Ectodermal cell (in vitro differentiated cells): ENCODE measurements around the gene CENPU.
"Not testable (repeated sequence)": the region's sequence is repeated elsewhere in the genome, so short reads cannot be mapped to it uniquely, and the experiment has no call there.

ENCODE experiments used
- H3K27ac ChIP-seq: 2 replicates; pipeline ENCODE4 v1.7.0; 2013; ENCODE audit warnings: mild to moderate bottlenecking, low read depth, low read length; ENCODE audit not compliant: insufficient read depth, poor library complexity, severe bottlenecking
- H3K27me3 ChIP-seq: 2 replicates; pipeline ENCODE4 v1.7.0; 2013; ENCODE audit warnings: mild to moderate bottlenecking, low read length; ENCODE audit not compliant: insufficient read depth, control insufficient read depth, poor library complexity, severe bottlenecking
- H3K36me3 ChIP-seq: one replicate; pipeline ENCODE4 v1.7.0; 2013; ENCODE audit warnings: low read length; ENCODE audit not compliant: control insufficient read depth, insufficient read depth
- H3K4me1 ChIP-seq: one replicate; pipeline ENCODE4 v1.7.0; 2013; ENCODE audit warnings: low read length; ENCODE audit not compliant: control insufficient read depth, insufficient read depth
- H3K4me3 ChIP-seq: 2 replicates; pipeline ENCODE4 v1.7.0; 2013; ENCODE audit warnings: low read depth, low read length, control low read depth; ENCODE audit not compliant: insufficient read depth
- H3K9me3 ChIP-seq: 2 replicates; pipeline ENCODE4 v1.7.0; 2013; ENCODE audit warnings: mild to moderate bottlenecking, low read length, moderate library complexity; ENCODE audit not compliant: control insufficient read depth
- WGBS, 2 experiments: methylation state at CpG; one replicate each; pipeline ENCODE4 v1.1.7; 2013; ENCODE audit warnings: missing lambda C conversion rate in 2 of 2; 5-methylcytosine and 5-hydroxymethylcytosine counted together

The CENPU gene

DNA sequence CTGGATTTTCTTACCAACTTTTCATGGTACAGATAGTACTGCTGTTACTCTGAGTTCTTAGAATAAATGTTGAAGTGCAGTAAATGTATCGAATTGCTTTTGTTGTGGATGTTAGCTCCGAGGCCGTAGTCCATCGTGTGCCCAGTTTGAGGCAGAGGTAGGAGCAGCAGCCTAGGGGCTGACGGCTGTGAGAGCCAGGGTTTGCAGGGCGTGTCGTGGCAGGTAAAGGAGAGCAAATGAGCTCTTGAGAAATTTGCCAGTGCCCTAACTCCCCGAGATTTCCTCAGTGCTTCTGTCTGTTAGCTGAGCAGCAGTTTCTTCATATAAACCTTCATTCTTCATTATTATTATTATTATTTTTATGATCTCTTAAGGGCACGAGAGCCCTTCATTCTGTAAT, 62.8 kb downstream of the CENPU start:
- H3K36me3 ChIP-seq: peaks cover 6% of the 10 kb centered on the region
- H3K4me3 ChIP-seq: no peak overlapping the region
- H3K9me3 ChIP-seq: no peaks in the 10 kb centered on the region
- no peak overlapping the region for H3K27ac ChIP-seq
- 92 to 93% methylated on average over 9 of the region's 9 CpGs for WGBS, 2 experiments
- no peaks in the 10 kb centered on the region for H3K4me1 ChIP-seq
- no peaks in the 10 kb centered on the region for H3K27me3 ChIP-seq

DNA sequence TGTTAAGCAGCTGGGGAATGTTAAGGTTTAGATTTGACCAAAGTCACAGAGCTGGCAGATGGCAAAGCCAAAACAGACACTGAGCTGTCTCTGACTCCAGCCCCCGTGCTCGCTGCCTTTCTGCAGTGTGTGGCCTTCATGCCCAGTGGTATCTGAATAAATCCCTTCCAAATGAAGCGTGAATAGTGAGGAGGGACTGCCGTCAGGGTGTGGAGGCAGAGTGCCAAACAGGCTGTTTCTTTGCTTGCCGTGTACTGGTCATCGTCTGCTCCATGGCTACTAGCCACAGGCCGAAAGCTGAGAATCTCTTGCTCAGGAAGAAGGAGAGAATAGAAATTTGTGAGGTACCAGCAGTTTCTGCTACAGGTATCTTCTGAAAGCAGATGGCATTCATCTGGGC, 64.6 kb downstream of the CENPU start:
- peaks cover 5% of the 10 kb centered on the region for H3K36me3 ChIP-seq

DNA sequence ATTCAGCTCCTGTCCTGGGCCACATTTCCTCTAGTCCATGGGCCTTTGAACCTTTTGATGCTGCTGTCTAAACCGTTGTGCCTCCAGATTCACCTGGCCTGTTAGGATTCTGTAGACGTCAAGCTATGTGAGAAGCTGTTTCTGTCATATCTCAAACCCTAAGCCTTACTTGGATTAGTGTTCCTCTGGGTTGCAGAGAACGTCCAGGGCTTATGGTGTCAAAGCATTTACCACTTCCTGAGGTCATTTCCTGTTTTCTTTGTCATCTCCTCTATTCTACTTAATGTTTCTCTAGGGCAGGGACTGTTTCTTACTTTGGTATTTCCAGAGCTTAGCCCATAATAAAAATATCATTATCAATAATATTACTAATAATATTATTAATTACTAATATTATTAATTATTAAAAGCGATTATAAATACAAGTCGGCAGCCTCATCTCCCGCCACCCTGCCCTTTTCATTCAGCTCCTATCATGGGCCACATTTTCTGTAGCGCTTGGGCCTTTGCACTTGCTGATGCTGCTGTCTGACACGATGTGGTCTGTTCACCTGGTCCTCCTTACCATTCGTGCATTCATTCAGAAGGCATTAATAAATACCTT, 65.3 kb downstream of the CENPU start:
- WGBS, 2 experiments: 91 to 92% methylated on average over 9 of the region's 9 CpGs
- no peak overlapping the region for H3K27ac ChIP-seq
- peaks cover 5% of the 10 kb centered on the region for H3K36me3 ChIP-seq
- H3K4me3 ChIP-seq: no peak overlapping the region
- no peaks in the 10 kb centered on the region for H3K4me1 ChIP-seq
- H3K27me3 ChIP-seq: no peaks in the 10 kb centered on the region
- H3K9me3 ChIP-seq: no peaks in the 10 kb centered on the region

More for the DNA sequence above, 64.6 kb downstream of the CENPU start:
- Histone ChIP-seq H3K27ac (no peak overlapping the region), H3K9me3 (no peaks in the 10 kb centered on the region), H3K4me3 (no peak overlapping the region), H3K4me1 (no peaks in the 10 kb centered on the region), H3K27me3 (no peaks in the 10 kb centered on the region)
- 92 to 94% methylated on average over 7 of the region's 7 CpGs for WGBS, 2 experiments

DNA sequence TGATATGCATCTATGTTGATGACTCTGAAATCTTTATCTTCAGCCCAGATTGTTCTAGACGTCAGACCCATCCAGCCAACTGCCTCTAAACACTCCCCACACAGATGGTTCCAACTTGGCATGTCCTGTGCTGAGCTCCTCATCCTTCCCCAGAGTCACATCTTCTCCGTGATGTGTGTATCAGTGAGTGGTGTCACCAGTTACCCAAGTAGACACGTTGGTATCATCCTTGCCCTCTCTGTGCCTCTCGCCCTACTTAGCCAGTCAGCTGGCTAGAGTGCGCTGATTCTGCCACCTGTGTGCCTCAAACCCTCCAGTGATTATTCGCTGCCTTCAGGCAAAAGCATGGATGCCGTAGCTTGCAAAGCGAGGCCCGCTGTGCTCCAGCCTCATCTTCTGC, 65.8 kb downstream of the CENPU start:
- 93 to 94% methylated on average over 9 of the region's 9 CpGs for WGBS, 2 experiments
- no peaks in the 10 kb centered on the region for H3K27me3 ChIP-seq
- no peaks in the 10 kb centered on the region for H3K9me3 ChIP-seq
- H3K4me1 ChIP-seq: no peaks in the 10 kb centered on the region
- no peak overlapping the region for H3K27ac ChIP-seq
- H3K4me3 ChIP-seq: no peak overlapping the region
- H3K36me3 ChIP-seq: peaks cover 5% of the 10 kb centered on the region

DNA sequence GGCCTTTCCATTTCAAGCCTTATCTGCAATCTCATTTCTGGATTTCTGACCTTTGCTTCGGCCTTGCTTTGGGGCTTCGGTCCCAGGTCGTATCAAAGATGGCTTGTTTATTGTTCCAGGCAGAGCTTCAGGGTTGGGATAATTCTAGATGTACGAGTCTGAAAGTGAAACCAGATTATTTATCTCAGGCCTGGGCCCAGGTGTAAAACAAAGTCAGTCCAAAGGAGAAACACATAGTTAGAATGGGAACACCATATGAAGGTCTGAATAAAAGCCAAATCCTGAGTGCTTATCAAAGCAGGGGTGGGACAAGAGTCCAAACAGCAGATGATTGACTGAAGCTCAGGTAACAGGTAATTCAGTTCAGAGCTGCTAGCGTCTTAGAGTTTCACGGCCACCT, 67.2 kb downstream of the CENPU start:
- Histone ChIP-seq H3K9me3 (no peaks in the 10 kb centered on the region), H3K4me3 (no peak overlapping the region), H3K27me3 (no peaks in the 10 kb centered on the region), H3K36me3 (peaks cover 5% of the 10 kb centered on the region), H3K4me1 (no peaks in the 10 kb centered on the region), H3K27ac (no peak overlapping the region)
- 93 to 96% methylated on average over 6 of the region's 6 CpGs for WGBS, 2 experiments

DNA sequence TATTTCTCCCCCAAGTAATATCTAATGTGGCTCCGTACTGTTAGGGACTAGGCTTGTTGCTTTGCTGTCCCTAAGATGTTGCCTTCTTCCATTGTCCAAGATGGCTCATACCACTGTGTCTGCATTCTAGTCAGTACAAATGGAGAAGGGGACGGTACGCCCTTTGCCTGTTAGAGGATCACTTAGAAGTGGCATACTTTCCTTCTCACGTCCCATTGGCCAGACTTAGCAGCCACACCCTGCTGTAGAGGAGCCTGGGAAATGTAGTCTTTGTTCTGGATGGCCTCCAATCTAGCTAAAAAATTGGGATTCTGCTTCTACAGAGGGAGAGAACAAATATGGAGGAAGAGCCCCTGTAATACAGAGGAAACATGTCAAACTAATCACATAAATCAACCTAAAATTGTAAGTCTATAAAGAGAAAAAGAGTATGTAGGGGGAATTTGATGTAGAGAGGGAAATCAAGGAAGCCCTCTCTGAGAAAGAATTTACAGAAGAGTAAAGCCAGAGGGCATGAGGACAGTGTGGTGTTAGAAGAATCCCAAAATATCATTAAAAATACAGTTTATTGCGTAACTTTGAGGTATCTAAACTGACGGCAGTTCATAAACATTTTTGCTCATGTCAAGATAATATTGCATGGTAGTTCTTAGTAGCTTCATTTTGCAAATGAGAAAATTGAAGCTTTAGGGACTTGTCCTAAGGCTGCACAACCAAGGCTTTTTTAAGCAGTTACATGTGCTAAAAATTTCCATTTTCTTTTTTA, 69.3 kb downstream of the CENPU start:
- no peaks in the 10 kb centered on the region for H3K9me3 ChIP-seq
- H3K36me3 ChIP-seq: peaks cover 9% of the 10 kb centered on the region
- no peaks in the 10 kb centered on the region for H3K27me3 ChIP-seq
- H3K27ac ChIP-seq: no peak overlapping the region
- no peaks in the 10 kb centered on the region for H3K4me1 ChIP-seq
- no peak overlapping the region for H3K4me3 ChIP-seq
- WGBS, 2 experiments: 64 to 69% methylated on average over 6 of the region's 6 CpGs

DNA sequence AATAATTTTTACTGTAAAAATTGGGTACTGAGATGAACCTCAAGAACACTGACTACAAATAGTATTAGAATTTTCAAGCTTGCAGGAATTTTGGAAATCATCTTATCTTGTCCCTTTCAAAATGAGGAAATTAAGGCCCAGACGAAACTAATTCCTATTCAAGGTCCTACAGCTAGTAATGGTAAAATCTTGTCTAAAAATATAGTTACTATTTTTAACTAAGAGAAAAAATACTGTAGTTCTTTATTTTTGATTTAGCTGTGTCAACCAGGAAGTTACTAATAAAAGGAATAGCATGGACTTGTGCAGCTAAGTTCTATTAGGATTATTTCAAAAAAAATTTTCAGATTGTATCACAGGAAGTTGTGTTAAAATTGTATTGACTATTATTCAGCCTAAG, 71.7 kb downstream of the CENPU start:
- Histone ChIP-seq H3K4me3 (no peak overlapping the region), H3K4me1 (no peaks in the 10 kb centered on the region), H3K27ac (no peak overlapping the region), H3K27me3 (no peaks in the 10 kb centered on the region), H3K36me3 (peaks cover 9% of the 10 kb centered on the region), H3K9me3 (no peaks in the 10 kb centered on the region)
- 100% methylated on average over 1 of the region's 1 CpG; no CpG with 5 or more reads in 1 of the 2 experiments for WGBS, 2 experiments

DNA sequence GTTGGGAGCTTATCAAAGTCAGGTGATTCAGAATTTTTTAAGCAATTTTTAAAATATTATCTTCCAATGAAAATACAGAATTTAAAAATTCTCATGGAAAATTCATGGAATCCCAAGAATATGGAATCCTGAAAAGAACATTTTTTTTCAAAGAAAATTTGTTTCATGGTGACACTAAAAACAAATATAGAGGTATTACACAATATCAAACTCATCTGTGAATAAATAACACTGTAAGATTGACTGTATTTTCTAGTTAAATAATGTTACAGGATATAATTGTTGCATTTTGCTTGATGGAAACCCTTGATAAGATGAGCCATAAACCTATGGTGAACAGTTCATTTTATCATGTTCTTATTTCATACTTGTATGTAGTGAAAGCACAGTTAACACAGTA, 72.9 kb downstream of the CENPU start:
- H3K27ac ChIP-seq: no peak overlapping the region
- H3K4me3 ChIP-seq: no peak overlapping the region
- H3K9me3 ChIP-seq: no peaks in the 10 kb centered on the region
- H3K27me3 ChIP-seq: no peaks in the 10 kb centered on the region
- H3K36me3 ChIP-seq: peaks cover 5% of the 10 kb centered on the region
- no peaks in the 10 kb centered on the region for H3K4me1 ChIP-seq

DNA sequence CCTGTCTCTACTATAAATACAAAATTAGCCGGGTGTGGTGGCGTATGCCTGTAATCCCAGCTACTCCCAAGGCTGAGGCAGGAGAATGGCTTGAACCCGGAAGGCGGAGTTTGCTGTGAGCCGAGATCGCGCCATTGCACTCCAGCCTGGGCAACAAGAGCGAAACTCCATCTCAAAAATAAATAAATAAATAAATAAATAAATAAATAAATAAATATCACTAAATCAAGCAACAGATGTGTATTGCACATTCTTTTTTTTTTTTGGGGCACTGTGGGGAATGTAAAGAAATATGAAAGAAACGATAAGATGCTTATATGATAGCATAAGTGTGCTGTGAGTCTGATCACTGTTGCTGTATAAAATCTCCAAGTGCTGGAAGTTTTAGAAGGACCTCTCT, 76.1 kb downstream of the CENPU start:
- not testable (repeated sequence) for H3K4me3 ChIP-seq, H3K36me3 ChIP-seq, H3K27me3 ChIP-seq, H3K9me3 ChIP-seq, H3K4me1 ChIP-seq, H3K27ac ChIP-seq
- 99% methylated on average over 7 to 8 of the region's 9 CpGs for WGBS, 2 experiments

DNA sequence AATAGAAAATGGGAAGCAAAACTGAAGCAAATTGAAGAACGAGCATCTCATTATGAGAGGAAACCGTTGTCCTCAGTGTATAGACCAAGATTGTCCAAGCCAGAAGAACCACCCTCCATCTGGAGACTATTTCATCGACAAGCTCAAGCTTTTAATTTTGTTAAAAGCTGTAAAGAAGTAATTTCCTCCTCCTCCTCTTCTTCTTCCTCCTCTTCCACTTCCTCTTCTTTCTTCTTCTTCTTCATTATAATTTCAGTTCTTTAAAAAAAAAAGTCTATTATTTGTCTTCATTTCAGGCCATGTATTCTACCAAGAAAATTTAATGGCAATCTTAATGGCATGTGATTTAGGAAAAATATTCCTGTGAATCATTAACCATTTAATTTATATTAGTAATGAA, 76.8 kb downstream of the CENPU start:
- H3K4me1 ChIP-seq: no peaks in the 10 kb centered on the region
- H3K27me3 ChIP-seq: no peaks in the 10 kb centered on the region
- WGBS, 2 experiments: 93 to 97% methylated on average over 3 of the region's 3 CpGs
- H3K27ac ChIP-seq: no peak overlapping the region
- no peaks in the 10 kb centered on the region for H3K9me3 ChIP-seq
- H3K36me3 ChIP-seq: peaks cover 5% of the 10 kb centered on the region
- no peak overlapping the region for H3K4me3 ChIP-seq
